ENCODE measurements around the gene LMNA.
"Not testable (repeated sequence)": the region's sequence is repeated elsewhere in the genome, so short reads cannot be mapped to it uniquely, and the experiment has no call there.

LMNA gene

DNA sequence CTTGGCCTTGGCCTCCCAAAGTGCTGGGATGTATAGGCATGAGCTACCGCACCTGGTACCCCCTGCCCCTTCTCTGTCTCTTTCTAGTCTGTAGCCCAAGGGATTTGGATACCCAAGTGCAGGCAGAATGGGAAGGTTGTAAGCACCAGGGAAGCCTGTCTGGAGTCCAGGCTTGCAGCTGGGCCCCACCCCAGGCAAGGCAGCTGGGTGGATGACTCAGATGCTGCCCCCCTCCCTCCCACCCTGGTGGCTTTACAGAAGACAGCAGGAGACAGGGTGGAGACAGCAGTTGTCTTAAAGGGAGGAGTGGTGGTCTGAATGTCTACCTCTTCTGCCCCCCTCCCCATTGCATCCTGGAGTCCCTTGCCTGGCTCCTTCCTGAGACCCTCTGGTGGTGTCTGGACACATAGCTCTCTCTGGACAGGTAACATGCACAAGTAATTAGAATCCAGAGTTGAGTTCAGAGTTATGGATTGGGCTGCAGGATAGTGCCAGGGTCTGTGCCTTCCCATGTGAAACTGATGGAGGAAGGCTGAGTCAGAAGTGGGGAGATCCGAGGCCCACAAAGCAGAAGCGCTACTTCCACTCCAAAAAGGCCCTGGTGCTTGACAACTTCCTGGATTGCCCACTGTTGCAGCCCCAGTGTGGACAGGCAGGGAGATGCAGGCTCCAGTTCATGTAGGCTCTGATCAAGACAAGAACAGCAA is 5.1 kb downstream of the LMNA start:
- Histone ChIP-seq H3K27me3 (ENCODE audit: insufficient read depth, poor library complexity, severe bottlenecking) (no peaks in the 10 kb centered on the region), H3K27ac (replicated peaks) (no peak overlapping the region), H3K4me3 (replicated peaks; ENCODE audit: insufficient read depth, low read length) (no peak overlapping the region)
- peak; percentile 74 to 85 for DNase-seq (ENCODE audit: low read depth in 1 of 2, low spot score in 1 of 2)
- TF ChIP-seq SPI1 (IDR thresholded peaks at IDR 0.05; ENCODE audit: borderline replicate concordance, low read depth) (peak; percentile 61; the same call in 1 of the 2 replicates), GABPA (IDR thresholded peaks at IDR 0.05; ENCODE audit: low read depth) (no peak)
- TF ChIP-seq, protein P1, sequence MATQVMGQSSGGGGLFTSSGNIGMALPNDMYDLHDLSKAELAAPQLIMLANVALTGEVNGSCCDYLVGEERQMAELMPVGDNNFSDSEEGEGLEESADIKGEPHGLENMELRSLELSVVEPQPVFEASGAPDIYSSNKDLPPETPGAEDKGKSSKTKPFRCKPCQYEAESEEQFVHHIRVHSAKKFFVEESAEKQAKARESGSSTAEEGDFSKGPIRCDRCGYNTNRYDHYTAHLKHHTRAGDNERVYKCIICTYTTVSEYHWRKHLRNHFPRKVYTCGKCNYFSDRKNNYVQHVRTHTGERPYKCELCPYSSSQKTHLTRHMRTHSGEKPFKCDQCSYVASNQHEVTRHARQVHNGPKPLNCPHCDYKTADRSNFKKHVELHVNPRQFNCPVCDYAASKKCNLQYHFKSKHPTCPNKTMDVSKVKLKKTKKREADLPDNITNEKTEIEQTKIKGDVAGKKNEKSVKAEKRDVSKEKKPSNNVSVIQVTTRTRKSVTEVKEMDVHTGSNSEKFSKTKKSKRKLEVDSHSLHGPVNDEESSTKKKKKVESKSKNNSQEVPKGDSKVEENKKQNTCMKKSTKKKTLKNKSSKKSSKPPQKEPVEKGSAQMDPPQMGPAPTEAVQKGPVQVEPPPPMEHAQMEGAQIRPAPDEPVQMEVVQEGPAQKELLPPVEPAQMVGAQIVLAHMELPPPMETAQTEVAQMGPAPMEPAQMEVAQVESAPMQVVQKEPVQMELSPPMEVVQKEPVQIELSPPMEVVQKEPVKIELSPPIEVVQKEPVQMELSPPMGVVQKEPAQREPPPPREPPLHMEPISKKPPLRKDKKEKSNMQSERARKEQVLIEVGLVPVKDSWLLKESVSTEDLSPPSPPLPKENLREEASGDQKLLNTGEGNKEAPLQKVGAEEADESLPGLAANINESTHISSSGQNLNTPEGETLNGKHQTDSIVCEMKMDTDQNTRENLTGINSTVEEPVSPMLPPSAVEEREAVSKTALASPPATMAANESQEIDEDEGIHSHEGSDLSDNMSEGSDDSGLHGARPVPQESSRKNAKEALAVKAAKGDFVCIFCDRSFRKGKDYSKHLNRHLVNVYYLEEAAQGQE (IDR thresholded peaks at IDR 0.05; ENCODE audit: insufficient replicate concordance, low read depth) = no peak
- TF ChIP-seq, protein P2, sequence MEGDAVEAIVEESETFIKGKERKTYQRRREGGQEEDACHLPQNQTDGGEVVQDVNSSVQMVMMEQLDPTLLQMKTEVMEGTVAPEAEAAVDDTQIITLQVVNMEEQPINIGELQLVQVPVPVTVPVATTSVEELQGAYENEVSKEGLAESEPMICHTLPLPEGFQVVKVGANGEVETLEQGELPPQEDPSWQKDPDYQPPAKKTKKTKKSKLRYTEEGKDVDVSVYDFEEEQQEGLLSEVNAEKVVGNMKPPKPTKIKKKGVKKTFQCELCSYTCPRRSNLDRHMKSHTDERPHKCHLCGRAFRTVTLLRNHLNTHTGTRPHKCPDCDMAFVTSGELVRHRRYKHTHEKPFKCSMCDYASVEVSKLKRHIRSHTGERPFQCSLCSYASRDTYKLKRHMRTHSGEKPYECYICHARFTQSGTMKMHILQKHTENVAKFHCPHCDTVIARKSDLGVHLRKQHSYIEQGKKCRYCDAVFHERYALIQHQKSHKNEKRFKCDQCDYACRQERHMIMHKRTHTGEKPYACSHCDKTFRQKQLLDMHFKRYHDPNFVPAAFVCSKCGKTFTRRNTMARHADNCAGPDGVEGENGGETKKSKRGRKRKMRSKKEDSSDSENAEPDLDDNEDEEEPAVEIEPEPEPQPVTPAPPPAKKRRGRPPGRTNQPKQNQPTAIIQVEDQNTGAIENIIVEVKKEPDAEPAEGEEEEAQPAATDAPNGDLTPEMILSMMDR (IDR thresholded peaks at IDR 0.05; ENCODE audit: insufficient read depth, low read length) = peak; percentile 7

DNA sequence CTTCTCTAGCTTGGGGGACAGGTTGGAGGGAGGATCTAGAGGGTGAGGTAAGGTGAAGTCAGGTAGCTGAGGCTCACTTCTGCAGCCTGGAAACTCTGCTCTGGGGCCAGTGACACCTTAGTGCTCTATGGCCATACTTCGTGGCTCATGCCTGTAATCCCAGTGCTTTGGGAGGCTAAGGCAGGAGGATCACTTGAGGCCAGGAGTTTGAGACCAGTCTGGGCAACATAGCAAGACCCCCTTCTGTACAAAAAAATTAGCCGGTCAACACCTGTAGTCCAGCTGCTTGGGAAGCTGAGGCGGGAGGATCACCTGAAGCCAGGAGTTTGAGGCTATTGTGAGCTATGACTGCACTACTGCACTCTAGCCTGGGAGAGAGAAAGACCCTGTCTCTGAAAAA is 5.8 kb downstream of the LMNA start:
- H3K27me3 ChIP-seq (ENCODE audit: insufficient read depth, poor library complexity, severe bottlenecking) = no peaks in the 10 kb centered on the region
- no peak overlapping the region for H3K27ac ChIP-seq (replicated peaks)
- TF ChIP-seq SPI1 (IDR thresholded peaks at IDR 0.05; ENCODE audit: borderline replicate concordance, low read depth) (no peak), POLR2AphosphoS5 (IDR thresholded peaks at IDR 0.05; ENCODE audit: low read depth) (no peak), GABPA (IDR thresholded peaks at IDR 0.05; ENCODE audit: low read depth) (no peak)
- TF ChIP-seq, protein P1 (IDR thresholded peaks at IDR 0.05; ENCODE audit: insufficient replicate concordance, low read depth) = no peak
- TF ChIP-seq, protein P2 (IDR thresholded peaks at IDR 0.05; ENCODE audit: insufficient read depth, low read length) = no peak
- no peak for DNase-seq (ENCODE audit: low read depth in 1 of 2, low spot score in 1 of 2)
- no peak overlapping the region for H3K4me3 ChIP-seq (replicated peaks; ENCODE audit: insufficient read depth, low read length)

DNA sequence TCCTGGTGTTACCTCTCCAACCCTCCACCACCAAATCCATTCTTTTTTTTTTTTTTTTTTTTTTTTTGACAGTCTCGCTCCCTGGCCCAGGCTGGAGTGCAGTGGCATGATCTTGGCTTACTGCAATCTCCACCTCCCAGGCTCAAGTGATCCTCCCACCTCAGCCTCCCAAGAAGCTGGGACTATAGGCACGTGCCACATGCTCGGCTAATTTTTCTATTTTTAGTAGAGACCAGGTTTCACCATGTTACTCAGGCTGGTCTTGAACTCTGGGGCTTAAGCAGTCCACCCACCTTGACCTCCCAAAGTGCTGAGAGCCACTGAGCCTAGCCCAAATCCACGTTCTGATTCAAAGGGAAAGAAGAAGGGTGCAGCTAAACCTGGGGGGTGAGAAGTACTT is 6.5 kb downstream of the LMNA start:
- H3K4me3 ChIP-seq (replicated peaks; ENCODE audit: insufficient read depth, low read length); H3K27me3 ChIP-seq (ENCODE audit: insufficient read depth, poor library complexity, severe bottlenecking); H3K27ac ChIP-seq (replicated peaks); DNase-seq (ENCODE audit: low read depth in 1 of 2, low spot score in 1 of 2): not testable (repeated sequence)

DNA sequence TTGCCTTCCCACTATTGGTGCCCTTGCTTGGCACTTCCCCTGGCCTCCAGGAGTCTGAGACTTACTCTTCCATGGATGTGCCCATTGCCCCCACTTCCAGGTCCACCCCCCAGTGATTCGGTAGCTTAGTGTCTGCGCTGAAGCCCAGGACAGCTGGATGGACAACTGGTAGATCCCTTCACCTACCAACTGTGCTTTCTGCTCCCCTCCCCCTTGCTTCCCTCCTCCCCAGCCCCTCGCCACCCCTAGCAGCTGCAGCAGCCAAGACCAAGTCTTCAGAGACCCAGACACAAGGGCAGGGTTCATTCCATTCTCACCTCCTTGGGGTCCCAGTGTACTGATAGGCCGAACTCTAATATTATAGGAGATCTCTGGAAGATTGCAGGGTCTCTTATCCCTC is 6.9 kb downstream of the LMNA start:
- Histone ChIP-seq H3K27me3 (ENCODE audit: insufficient read depth, poor library complexity, severe bottlenecking) (no peaks in the 10 kb centered on the region), H3K27ac (replicated peaks) (no peak overlapping the region), H3K4me3 (replicated peaks; ENCODE audit: insufficient read depth, low read length) (no peak overlapping the region)
- TF ChIP-seq, protein P2 (IDR thresholded peaks at IDR 0.05; ENCODE audit: insufficient read depth, low read length) = no peak
- TF ChIP-seq GABPA (IDR thresholded peaks at IDR 0.05; ENCODE audit: low read depth) (no peak), SPI1 (IDR thresholded peaks at IDR 0.05; ENCODE audit: borderline replicate concordance, low read depth) (no peak), POLR2AphosphoS5 (IDR thresholded peaks at IDR 0.05; ENCODE audit: low read depth) (no peak)
- TF ChIP-seq, protein P1 (IDR thresholded peaks at IDR 0.05; ENCODE audit: insufficient replicate concordance, low read depth) = no peak
- no peak for DNase-seq (ENCODE audit: low read depth in 1 of 2, low spot score in 1 of 2)
